Activated naive CD8-positive, alpha-beta T cell treated with anti-CD3 and anti-CD28 coated beads, Interleukin-2, amount 50 U/mL, for 24 hours (primary cell): ENCODE data around the gene ATF4.
"Not testable (repeated sequence)": the region's sequence is repeated elsewhere in the genome, so short reads cannot be mapped to it uniquely, and the experiment has no call there.

ENCODE experiments used
- ATAC-seq: fragments of 150-1000 bp; cut with Tn5 transposase; one replicate; pipeline ENCODE4 v1.10.0; 2021
- DNase-seq: peaks from one replicate; pipeline ENCODE4 v3.0.0; 2021
- H3K27ac Mint-ChIP-seq: one replicate; pipeline ENCODE4 v1.8.0; 2021; ENCODE audit warnings: mild to moderate bottlenecking, mixed read lengths
- H3K27me3 Mint-ChIP-seq: one replicate; pipeline ENCODE4 v1.8.0; 2021; ENCODE audit warnings: mixed read lengths
- H3K36me3 Mint-ChIP-seq: one replicate; pipeline ENCODE4 v1.8.0; 2021; ENCODE audit warnings: low read depth, mixed read lengths
- H3K4me1 Mint-ChIP-seq: one replicate; pipeline ENCODE4 v1.8.0; 2021; ENCODE audit warnings: mixed read lengths
- H3K4me3 Mint-ChIP-seq: one replicate; pipeline ENCODE4 v1.8.0; 2021; ENCODE audit warnings: mild to moderate bottlenecking, moderate library complexity, mixed read lengths
- H3K9me3 Mint-ChIP-seq: one replicate; pipeline ENCODE4 v1.8.0; 2021; ENCODE audit warnings: mixed read lengths

ATF4 gene

GRCh38 chr22:39512026-39512425 is 8.3 kb upstream of the ATF4 start:
- no peak for ATAC-seq
- H3K4me1 Mint-ChIP-seq = peaks cover 35% of the 10 kb centered on the region

GRCh38 chr22:39513791-39514190 is 6.6 kb upstream of the ATF4 start:
- DNase-seq = no peak
- Mint-ChIP-seq H3K36me3 (peaks cover 56% of the 10 kb centered on the region), H3K27ac (no peak overlapping the region), H3K9me3 (no peaks in the 10 kb centered on the region), H3K4me3 (no peak overlapping the region), H3K27me3 (no peaks in the 10 kb centered on the region), H3K4me1 (peaks cover 36% of the 10 kb centered on the region)
- ATAC-seq = no peak

More at GRCh38 chr22:39512026-39512425, 8.3 kb upstream of the ATF4 start:
- H3K4me3 Mint-ChIP-seq = no peak overlapping the region
- DNase-seq = no peak
- H3K27me3 Mint-ChIP-seq = no peaks in the 10 kb centered on the region
- H3K27ac Mint-ChIP-seq = no peak overlapping the region
- H3K9me3 Mint-ChIP-seq = no peaks in the 10 kb centered on the region
- H3K36me3 Mint-ChIP-seq = peaks cover 61% of the 10 kb centered on the region

GRCh38 chr22:39514373-39514973 is 5.9 kb upstream of the ATF4 start:
- Mint-ChIP-seq H3K27me3 (no peaks in the 10 kb centered on the region), H3K4me1 (peaks cover 42% of the 10 kb centered on the region), H3K9me3 (no peaks in the 10 kb centered on the region), H3K4me3 (no peak overlapping the region), H3K36me3 (peaks cover 52% of the 10 kb centered on the region), H3K27ac (peak overlapping the region; percentile 28)
- DNase-seq (peak; percentile 60), ATAC-seq (no peak)

GRCh38 chr22:39515266-39516050 is 4.9 kb upstream of the ATF4 start:
- H3K4me1 Mint-ChIP-seq = peaks cover 47% of the 10 kb centered on the region
- H3K4me3 Mint-ChIP-seq = no peak overlapping the region
- DNase-seq (no peak), ATAC-seq (no peak)
- peak overlapping the region; percentile 34 for H3K27ac Mint-ChIP-seq
- peaks cover 51% of the 10 kb centered on the region for H3K36me3 Mint-ChIP-seq
- H3K9me3 Mint-ChIP-seq = no peaks in the 10 kb centered on the region
- H3K27me3 Mint-ChIP-seq = peaks cover 3% of the 10 kb centered on the region

GRCh38 chr22:39517470-39517869 is 2.9 kb upstream of the ATF4 start:
- Mint-ChIP-seq H3K4me3 (no peak overlapping the region), H3K27me3 (peaks cover 3% of the 10 kb centered on the region), H3K36me3 (peaks cover 54% of the 10 kb centered on the region), H3K4me1 (peaks cover 58% of the 10 kb centered on the region), H3K9me3 (no peaks in the 10 kb centered on the region), H3K27ac (peak overlapping the region; percentile 64)
- no peak for DNase-seq
- no peak for ATAC-seq

GRCh38 chr22:39518144-39518786 is 2.1 kb upstream of the ATF4 start:
- H3K27me3 Mint-ChIP-seq = peaks cover 3% of the 10 kb centered on the region
- H3K4me1 Mint-ChIP-seq = peaks cover 66% of the 10 kb centered on the region
- no peak for ATAC-seq
- H3K36me3 Mint-ChIP-seq = peaks cover 58% of the 10 kb centered on the region
- peak overlapping the region; percentile 100 for H3K27ac Mint-ChIP-seq
- no peaks in the 10 kb centered on the region for H3K9me3 Mint-ChIP-seq
- DNase-seq = no peak
- H3K4me3 Mint-ChIP-seq = peak overlapping the region; percentile 95

GRCh38 chr22:39518996-39519680 is 1.2 kb upstream of the ATF4 start:
- peaks cover 3% of the 10 kb centered on the region for H3K27me3 Mint-ChIP-seq
- H3K9me3 Mint-ChIP-seq = no peaks in the 10 kb centered on the region
- H3K27ac Mint-ChIP-seq = peak overlapping the region; percentile 100
- peaks cover 60% of the 10 kb centered on the region for H3K36me3 Mint-ChIP-seq
- peak; percentile 43 for DNase-seq
- H3K4me1 Mint-ChIP-seq = peaks cover 71% of the 10 kb centered on the region
- H3K4me3 Mint-ChIP-seq = peak overlapping the region; percentile 95
- ATAC-seq = peak; percentile 12

GRCh38 chr22:39519681-39520225 is 609 bp upstream of the ATF4 start:
- Mint-ChIP-seq H3K4me3 (peak overlapping the region; percentile 95), H3K4me1 (peaks cover 71% of the 10 kb centered on the region), H3K27ac (peak overlapping the region; percentile 100), H3K9me3 (no peaks in the 10 kb centered on the region), H3K27me3 (peaks cover 3% of the 10 kb centered on the region), H3K36me3 (peaks cover 61% of the 10 kb centered on the region)
- DNase-seq (peak; percentile 96), ATAC-seq (peak; percentile 91)

GRCh38 chr22:39521106-39521885 is 934 bp downstream of the ATF4 start:
- Mint-ChIP-seq H3K4me3 (peak overlapping the region; percentile 95), H3K27ac (peak overlapping the region; percentile 100), H3K4me1 (peaks cover 71% of the 10 kb centered on the region), H3K36me3 (peaks cover 61% of the 10 kb centered on the region)
- not testable (repeated sequence) for H3K9me3 Mint-ChIP-seq, DNase-seq, H3K27me3 Mint-ChIP-seq, ATAC-seq

GRCh38 chr22:39522091-39522490 is 1.7 kb downstream of the ATF4 start:
- not testable (repeated sequence) for DNase-seq, H3K9me3 Mint-ChIP-seq, H3K27me3 Mint-ChIP-seq, ATAC-seq
- H3K27ac Mint-ChIP-seq = peak overlapping the region; percentile 100
- H3K4me3 Mint-ChIP-seq = peak overlapping the region; percentile 95
- peaks cover 68% of the 10 kb centered on the region for H3K4me1 Mint-ChIP-seq
- H3K36me3 Mint-ChIP-seq = peaks cover 60% of the 10 kb centered on the region

GRCh38 chr22:39522567-39523300 is 2.4 kb downstream of the ATF4 start:
- Mint-ChIP-seq H3K4me1 (peaks cover 73% of the 10 kb centered on the region), H3K27me3 (peaks cover 3% of the 10 kb centered on the region), H3K4me3 (peak overlapping the region; percentile 95), H3K36me3 (peaks cover 56% of the 10 kb centered on the region), H3K27ac (peak overlapping the region; percentile 100), H3K9me3 (no peaks in the 10 kb centered on the region)
- no peak for DNase-seq
- ATAC-seq = no peak

GRCh38 chr22:39524089-39524752 is 3.9 kb downstream of the ATF4 start:
- Mint-ChIP-seq H3K9me3 (no peaks in the 10 kb centered on the region), H3K36me3 (peaks cover 61% of the 10 kb centered on the region), H3K4me3 (peak overlapping the region; percentile 46), H3K27ac (peak overlapping the region; percentile 84), H3K27me3 (peaks cover 3% of the 10 kb centered on the region), H3K4me1 (peaks cover 73% of the 10 kb centered on the region)
- no peak for DNase-seq
- no peak for ATAC-seq
